Endothelial cell of umbilical vein (primary cell): ENCODE measurements around the gene CTRB2. TPM values are rescaled to one million over a fixed set of nuclear protein-coding genes. Genes with fewer than 3 reads are reported as not detected.

Experiments
- BruUV-seq: library from RNA; stranded (reverse); fragments of 400-500 nt; replicated peaks from 2 replicates; lab custom pipeline; 2021; lab: Mats Ljungman, UMichigan
- CTCF ChIA-PET: fragments of 300-600, 350-600 bp; sonication (Branson Sonifier 250); formaldehyde crosslinking; loops from one replicate; lab custom pipeline; 2021; ENCODE audit warnings: antibody characterized with exemption, inconsistent platforms; lab: Charles Lee
- POLR2A ChIA-PET: fragments of 300-600, 350-600 bp; sonication (Branson Sonifier 250); formaldehyde crosslinking; loops from one replicate; lab custom pipeline; 2021; ENCODE audit warnings: antibody characterized with exemption, inconsistent platforms; lab: Charles Lee
- DNase-seq: peaks from one replicate; pipeline ENCODE4 v3.0.0-alpha.2; 2011; ENCODE audit warnings: low read depth, low spot score
- FAIRE-seq: peaks from 2 replicates; lab custom pipeline; 2011; peaks lifted over from hg19 to GRCh38; lab: Jason Lieb, UNC
- H2AFZ ChIP-seq: 2 replicates; pipeline ENCODE4 v1.6.0; 2012; ENCODE audit warnings: low read depth, low read length, control low read depth, inconsistent platforms
- H3K27ac ChIP-seq: 2 replicates; pipeline ENCODE4 v1.5.1; 2011; ENCODE audit warnings: low read depth, mild to moderate bottlenecking, control low read depth, low read length, moderate library complexity; ENCODE audit not compliant: insufficient read depth
- H3K27me3 ChIP-seq, 2 experiments: 2 replicates each; pipeline versions ENCODE4 v1.6.0 to v1.6.1; 2011; ENCODE audit warnings: low read length in 2 of 2, mixed read lengths in 1 of 2; ENCODE audit not compliant: control insufficient read depth in 2 of 2, insufficient read depth in 2 of 2
- H3K36me3 ChIP-seq, 2 experiments: 2 replicates in 1 of 2; 3 replicates in 1 of 2; pipeline ENCODE4 v1.5.1; 2011; ENCODE audit warnings: low read length in 2 of 2, mild to moderate bottlenecking in 1 of 2, moderate library complexity in 1 of 2; ENCODE audit not compliant: control insufficient read depth in 2 of 2, insufficient read depth in 2 of 2; ENCODE audit errors: extremely low read depth in 1 of 2
- H3K4me1 ChIP-seq: 3 replicates; pipeline ENCODE4 v1.5.1; 2011; ENCODE audit warnings: mild to moderate bottlenecking, low read length; ENCODE audit not compliant: control insufficient read depth, insufficient read depth; ENCODE audit errors: extremely low read depth
- H3K4me2 ChIP-seq: 2 replicates; pipeline ENCODE4 v1.6.1; 2011; ENCODE audit warnings: low read length, control low read depth, mixed read lengths; ENCODE audit not compliant: insufficient read depth
- H3K4me3 ChIP-seq, 3 experiments: fragments of 200-600 bp in 1 of 3; sonication (generic), shearing (Covaris generic) in 1 of 3; replicated peaks in 1 of 3; 2 replicates each; pipeline ENCODE4 v1.5.1; 2011 to 2016; ENCODE audit warnings: control low read depth in 3 of 3, low read length in 3 of 3, mild to moderate bottlenecking in 2 of 3, inconsistent platforms in 1 of 3, low read depth in 1 of 3, moderate library complexity in 1 of 3; ENCODE audit not compliant: insufficient read depth in 1 of 3
- H3K79me2 ChIP-seq: 2 replicates; pipeline ENCODE4 v1.6.0; 2012; ENCODE audit warnings: low read length, inconsistent platforms; ENCODE audit not compliant: control insufficient read depth, insufficient read depth
- H3K9ac ChIP-seq: replicated peaks from 2 replicates; pipeline ENCODE3; 2011; ENCODE audit warnings: low read length, control low read depth; ENCODE audit not compliant: insufficient read depth; ENCODE audit errors: extremely low read depth
- H3K9me1 ChIP-seq: replicated peaks from 3 replicates; pipeline ENCODE4 v1.6.0; 2011; ENCODE audit warnings: mild to moderate bottlenecking, low read length; ENCODE audit not compliant: control insufficient read depth, insufficient read depth; ENCODE audit errors: extremely low read depth
- H3K9me3 ChIP-seq: replicated peaks from 2 replicates; pipeline ENCODE4 v1.5.1; 2012; ENCODE audit warnings: low read length, inconsistent platforms; ENCODE audit not compliant: control insufficient read depth, insufficient read depth
- H4K20me1 ChIP-seq: replicated peaks from 2 replicates; pipeline ENCODE3; 2011; ENCODE audit warnings: mild to moderate bottlenecking, low read length; ENCODE audit not compliant: control insufficient read depth, insufficient read depth; ENCODE audit errors: extremely low read depth
- EZH2 ChIP-seq: IDR thresholded peaks from 2 replicates; pipeline ENCODE4 v1.6.1; 2012; ENCODE audit warnings: borderline replicate concordance, low read depth, mild to moderate bottlenecking, moderate library complexity, low read length, inconsistent platforms; ENCODE audit not compliant: severe bottlenecking
- GATA2 ChIP-seq: IDR thresholded peaks from 2 replicates; pipeline ENCODE4 v1.7.0; 2011; ENCODE audit warnings: low read depth, mild to moderate bottlenecking, moderate library complexity, mixed read lengths, low read length; ENCODE audit not compliant: insufficient read length, insufficient read depth
- JUN ChIP-seq: IDR thresholded peaks from 2 replicates; pipeline ENCODE4 v1.6.1; 2011; ENCODE audit warnings: borderline replicate concordance, low read depth; ENCODE audit not compliant: insufficient read length, insufficient read depth
- MYC ChIP-seq: IDR thresholded peaks from one replicate; pipeline ENCODE4 v1.6.1; 2011; ENCODE audit warnings: mild to moderate bottlenecking, low read depth, low read length
- POLR2A ChIP-seq: IDR thresholded peaks from 2 replicates; pipeline ENCODE4 v1.6.1; 2012; ENCODE audit warnings: low read depth, mild to moderate bottlenecking, control low read depth, low read length
- POLR2AphosphoS5 ChIP-seq: IDR thresholded peaks from 2 replicates; pipeline ENCODE4 v1.6.1; 2012; ENCODE audit warnings: low read depth, mild to moderate bottlenecking, control low read depth, low read length, moderate library complexity; ENCODE audit not compliant: insufficient read depth
- dilution Hi-C: fragments of 300-500 bp; cut with MboI; formaldehyde crosslinking; loops from one replicate; pipeline ENCODE4 v1.15.0; 2019; ENCODE audit warnings: low sequenced_read_pairs; ENCODE audit not compliant: extremely low pct_ligation_motif_present
- intact Hi-C: fragments of 100-400 bp; cut with micrococcal nuclease; formaldehyde crosslinking; loops from one replicate; pipeline ENCODE4 v1.10.0; 2022
- polyA plus RNA-seq, 4 experiments: library from polyadenylated mRNA; depleted of rRNA in 3 of 4; stranded (reverse) in 3 of 4; unstranded in 1 of 4; fragments of >200 nt; gene quantifications; 2 replicates each; pipeline versions ENCODE4 v1.2.1 to v1.2.3, GENCODE V29; 2011 to 2012; ENCODE audit warnings: missing spikeins in 1 of 4
- total RNA-seq: library from RNA; stranded (reverse); gene quantifications from 2 replicates; pipeline ENCODE4 v1.2.3, GENCODE V29; 2021
- TF ChIP-seq, protein P1 (sequence below), 2 donors: IDR thresholded peaks; 1 replicate in 1 of 2; 2 replicates in 1 of 2; pipeline ENCODE4 v1.5.1; 2011; ENCODE audit warnings: low read length in 2 of 2, mild to moderate bottlenecking in 2 of 2, moderate library complexity in 2 of 2, control low read depth in 1 of 2, inconsistent platforms in 1 of 2, low read depth in 1 of 2; ENCODE audit not compliant: insufficient read depth in 1 of 2; ENCODE audit errors: extremely low read depth in 1 of 2
- TF ChIP-seq, protein P2 (sequence below): IDR thresholded peaks from 2 replicates; pipeline ENCODE4 v1.6.1; 2011; ENCODE audit not compliant: insufficient read depth, insufficient read length

CTRB2 gene
- total and polyA plus RNA-seq, 2 donors (not counting 3 experiments of a cell fraction or from before 2014, with no cell fraction given): not detected

DNA sequence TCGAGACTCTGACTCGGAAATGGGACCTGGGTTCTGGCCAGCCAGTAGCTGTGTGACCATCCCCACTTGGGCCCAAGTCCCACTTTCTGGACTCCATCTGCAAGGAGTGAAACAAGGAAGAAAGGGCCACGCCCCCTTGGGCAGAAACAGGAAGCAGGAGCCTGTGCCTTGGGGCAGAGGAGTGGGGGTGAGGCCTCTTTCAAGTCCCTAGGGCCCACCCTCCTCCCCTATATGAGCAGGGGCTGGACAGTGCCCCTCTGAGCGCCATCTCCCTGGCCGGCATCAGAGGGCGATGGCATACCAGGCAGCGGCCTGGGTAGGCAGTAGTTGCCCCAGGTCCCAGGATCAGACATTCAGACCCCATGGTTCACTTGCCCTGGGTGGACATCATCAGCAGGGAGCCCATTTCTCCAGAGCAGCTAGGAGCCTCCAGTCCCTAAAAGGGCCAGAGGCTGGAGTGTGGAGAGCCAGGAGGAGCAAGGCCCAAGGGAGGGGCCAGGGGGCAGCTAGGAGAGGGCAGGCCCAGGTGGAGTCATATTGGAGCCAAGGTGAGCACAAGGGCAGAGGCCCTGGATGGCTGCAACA lies 37.4 kb upstream of the CTRB2 start:
- Histone ChIP-seq H3K9me3 (no peaks in the 10 kb centered on the region), H3K9me1 (no peaks in the 10 kb centered on the region), H2AFZ (no peak overlapping the region), H3K4me1 (peaks cover 61% of the 10 kb centered on the region), H4K20me1 (no peaks in the 10 kb centered on the region), H3K4me2 (peak overlapping the region; percentile 54), H3K79me2 (peaks cover 96% of the 10 kb centered on the region), H3K9ac (peak overlapping the region; percentile 87), H3K27me3 (no peaks in the 10 kb centered on the region), H3K4me3 (no peak overlapping the region), H3K27ac (peak overlapping the region; percentile 92), H3K36me3 (peaks cover under 1 to 37% of the 10 kb centered on the region in 2 experiments)
- dilution Hi-C loops (no loop called here), intact Hi-C loops (loop anchor here (1.0 to 2.0 kb wide), 3 partner anchors 38 to 158 kb away; no protein-coding TSS in a partner anchor)
- DNase-seq (peak; percentile 62), FAIRE-seq (peak; percentile 91)
- no TSS peak for BruUV-seq
- no peak for TF ChIP-seq GATA2
- TF ChIP-seq POLR2A: peak; percentile 41
- no peak for TF ChIP-seq JUN
- TF ChIP-seq EZH2: no peak
- TF ChIP-seq, protein P1, sequence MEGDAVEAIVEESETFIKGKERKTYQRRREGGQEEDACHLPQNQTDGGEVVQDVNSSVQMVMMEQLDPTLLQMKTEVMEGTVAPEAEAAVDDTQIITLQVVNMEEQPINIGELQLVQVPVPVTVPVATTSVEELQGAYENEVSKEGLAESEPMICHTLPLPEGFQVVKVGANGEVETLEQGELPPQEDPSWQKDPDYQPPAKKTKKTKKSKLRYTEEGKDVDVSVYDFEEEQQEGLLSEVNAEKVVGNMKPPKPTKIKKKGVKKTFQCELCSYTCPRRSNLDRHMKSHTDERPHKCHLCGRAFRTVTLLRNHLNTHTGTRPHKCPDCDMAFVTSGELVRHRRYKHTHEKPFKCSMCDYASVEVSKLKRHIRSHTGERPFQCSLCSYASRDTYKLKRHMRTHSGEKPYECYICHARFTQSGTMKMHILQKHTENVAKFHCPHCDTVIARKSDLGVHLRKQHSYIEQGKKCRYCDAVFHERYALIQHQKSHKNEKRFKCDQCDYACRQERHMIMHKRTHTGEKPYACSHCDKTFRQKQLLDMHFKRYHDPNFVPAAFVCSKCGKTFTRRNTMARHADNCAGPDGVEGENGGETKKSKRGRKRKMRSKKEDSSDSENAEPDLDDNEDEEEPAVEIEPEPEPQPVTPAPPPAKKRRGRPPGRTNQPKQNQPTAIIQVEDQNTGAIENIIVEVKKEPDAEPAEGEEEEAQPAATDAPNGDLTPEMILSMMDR (IDR thresholded peaks at IDR 0.05; ENCODE audit: extremely low read depth in 1 of 2, insufficient read depth in 1 of 2, low read depth in 1 of 2, low read length in 2 of 2): peak in 1 of 2 donors; percentile 9
- peak; percentile 38 for TF ChIP-seq POLR2AphosphoS5
- TF ChIP-seq MYC: no peak
- TF ChIP-seq, protein P2, sequence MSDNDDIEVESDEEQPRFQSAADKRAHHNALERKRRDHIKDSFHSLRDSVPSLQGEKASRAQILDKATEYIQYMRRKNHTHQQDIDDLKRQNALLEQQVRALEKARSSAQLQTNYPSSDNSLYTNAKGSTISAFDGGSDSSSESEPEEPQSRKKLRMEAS: no peak
- ChIA-PET CTCF (interaction anchor here (0.8 to 3.0 kb wide), 11 partner anchors 8 to 158 kb away, joined by 3 to 32 read pairs (median 6); no protein-coding TSS in a partner anchor), POLR2A (interaction anchor here (1.9 to 2.0 kb wide), 2 partner anchors 11 to 141 kb away, joined by 5 to 7 read pairs; no protein-coding TSS in a partner anchor)
